Stimulated activated CD4-positive, alpha-beta T cell treated with anti-CD3 and anti-CD28 coated beads, Interleukin-12 subunit alpha, Interleukin-12 subunit beta, amount 100 ng/mL, for 48 hours (primary cell): ENCODE data around the gene NR3C2.

Source experiments
- DNase-seq, 3 donors: peaks; one replicate each; pipeline ENCODE4 v3.0.0-alpha.2; 2020; ENCODE audit warnings: low read depth in 2 of 3, low spot score in 1 of 3

NR3C2 gene

DNA sequence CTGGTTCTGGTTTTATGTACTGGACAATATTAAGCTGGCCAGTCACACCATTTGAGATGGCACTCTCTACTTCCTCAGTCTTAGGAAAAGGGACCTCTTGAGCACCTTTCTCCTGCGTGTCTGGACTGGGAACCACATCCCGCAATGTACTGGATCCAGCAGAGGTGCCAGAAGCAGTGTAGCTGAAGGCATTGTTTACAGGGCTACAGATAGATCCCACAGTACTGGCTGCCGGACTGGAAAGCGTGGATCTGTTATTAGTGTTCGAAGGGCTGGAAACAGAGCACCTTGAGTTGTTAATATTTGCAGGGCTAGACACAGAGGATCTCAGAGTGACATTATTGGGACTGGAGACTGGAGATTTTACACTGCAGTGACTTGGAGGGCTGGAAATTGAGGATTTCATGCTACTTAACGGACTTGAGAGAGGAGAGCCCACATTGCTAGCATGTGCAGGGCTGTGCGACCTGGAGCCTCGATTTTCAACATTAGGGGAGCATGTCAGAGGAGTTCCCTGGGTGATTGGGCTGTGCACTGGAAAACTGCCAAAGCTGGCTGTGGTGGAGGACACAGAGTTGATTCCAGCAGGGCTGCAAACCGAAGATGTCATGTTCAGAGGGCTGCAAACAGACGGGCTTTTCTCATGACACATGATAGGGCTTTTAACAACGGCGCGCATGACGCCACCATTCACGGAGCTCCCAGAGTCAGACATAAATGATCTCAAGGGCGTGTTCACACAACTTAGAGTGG, 6.4 kb downstream of the NR3C2 start:
- no peak for DNase-seq

DNA sequence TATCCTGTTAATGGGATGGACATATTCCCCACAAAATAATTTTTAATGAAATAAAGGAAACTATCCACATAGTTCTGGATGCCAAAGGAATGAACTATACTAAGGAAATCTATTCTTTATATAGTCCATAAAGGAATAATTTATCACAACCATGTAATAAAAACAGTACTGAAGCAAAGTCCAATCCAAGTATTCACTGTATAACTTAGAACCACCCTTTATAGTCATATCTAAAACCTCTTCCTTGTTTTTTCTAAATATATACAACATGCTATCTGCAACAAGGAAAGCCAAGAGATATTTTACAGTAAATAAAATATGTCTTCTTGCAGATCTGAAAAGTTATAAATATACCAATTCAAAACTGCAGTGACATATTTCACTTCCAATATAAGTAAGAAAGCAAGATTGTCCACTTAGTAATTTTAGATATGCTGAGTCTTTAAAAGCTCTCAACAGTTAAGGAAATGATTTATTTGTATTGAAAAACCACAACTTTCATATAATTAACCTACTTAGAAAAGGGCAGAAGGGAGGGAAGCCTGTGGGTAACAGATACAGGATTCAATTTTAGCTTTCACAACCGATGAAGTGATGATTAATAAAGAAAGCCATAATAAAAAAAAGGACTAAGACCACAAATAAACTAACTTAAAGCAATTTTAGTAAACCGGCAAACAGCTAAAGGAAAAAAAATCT, 8.0 kb downstream of the NR3C2 start:
- DNase-seq: no peak

DNA sequence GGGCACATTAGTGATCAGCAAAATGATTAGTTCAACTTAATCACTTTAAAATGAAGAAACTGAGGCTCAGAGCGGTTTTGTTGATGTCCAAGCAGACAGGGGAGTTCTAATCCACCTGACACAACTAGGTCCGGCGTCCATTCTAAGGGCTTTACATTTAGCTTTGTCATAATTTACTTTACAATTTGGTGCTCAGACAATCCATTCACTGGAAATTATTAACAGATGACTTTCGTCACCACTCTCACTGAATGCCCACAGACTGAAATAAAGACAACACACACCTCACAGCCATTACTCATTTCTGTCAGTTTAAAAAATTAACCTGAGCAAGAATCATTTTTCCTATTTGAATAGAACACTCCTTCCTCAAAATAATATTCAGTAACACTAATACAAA, 10.8 kb downstream of the NR3C2 start:
- DNase-seq: no peak

DNA sequence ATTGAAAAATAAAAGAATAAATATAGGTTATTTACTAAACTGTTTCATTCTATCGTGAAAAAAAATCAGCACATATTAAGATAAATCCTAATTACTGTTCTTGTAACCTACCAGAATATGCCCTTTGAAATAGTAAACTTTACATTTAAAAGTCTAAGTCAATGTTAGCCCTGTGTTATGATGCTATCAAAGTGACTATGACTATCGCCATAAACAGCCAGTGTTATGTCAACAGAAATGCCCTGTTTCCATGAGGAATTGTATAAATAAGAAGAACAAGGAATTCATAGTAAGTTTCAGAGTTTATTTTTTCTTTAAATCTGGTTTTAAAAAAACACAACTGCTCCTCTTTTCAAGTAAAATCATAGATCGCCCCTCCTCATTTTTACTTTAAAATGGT, 11.4 kb downstream of the NR3C2 start:
- no peak for DNase-seq

DNA sequence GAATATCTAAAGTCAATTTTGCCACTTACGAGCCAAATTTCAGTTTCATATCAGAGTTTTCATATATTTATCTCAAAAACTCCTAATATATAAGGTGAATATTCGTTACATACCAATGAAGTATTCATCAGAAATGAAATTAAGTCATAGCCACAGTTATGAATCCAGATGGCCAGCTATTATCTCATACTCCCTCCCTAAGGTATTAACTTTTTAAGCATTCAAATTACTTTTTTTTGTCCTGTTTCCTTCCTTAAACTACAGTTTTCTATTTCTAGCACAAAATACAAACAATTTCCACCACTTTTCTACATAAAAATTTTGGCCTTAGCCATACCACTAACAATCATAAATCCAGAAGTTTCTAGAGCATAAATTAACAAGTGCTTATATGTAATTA, 13.0 kb downstream of the NR3C2 start:
- DNase-seq: no peak

DNA sequence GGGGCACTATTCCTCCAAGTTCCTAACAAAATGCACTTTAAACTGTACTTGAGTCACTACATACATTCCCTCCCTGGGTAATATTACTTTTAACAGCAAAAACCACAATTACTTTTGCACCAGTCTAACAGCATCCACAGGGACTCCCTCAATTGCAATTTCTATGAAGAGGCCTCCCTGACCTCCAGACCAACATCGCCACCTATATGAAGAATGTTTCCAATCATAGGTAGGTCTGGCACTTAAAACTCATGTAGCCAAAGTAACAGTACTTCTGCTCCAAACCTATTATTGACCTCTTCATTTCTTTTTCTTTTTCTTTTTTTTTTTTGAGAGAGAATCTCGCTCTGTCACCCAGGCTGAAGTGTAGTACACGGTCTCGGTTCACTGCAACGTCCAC, 15.6 kb downstream of the NR3C2 start:
- no peak for DNase-seq

DNA sequence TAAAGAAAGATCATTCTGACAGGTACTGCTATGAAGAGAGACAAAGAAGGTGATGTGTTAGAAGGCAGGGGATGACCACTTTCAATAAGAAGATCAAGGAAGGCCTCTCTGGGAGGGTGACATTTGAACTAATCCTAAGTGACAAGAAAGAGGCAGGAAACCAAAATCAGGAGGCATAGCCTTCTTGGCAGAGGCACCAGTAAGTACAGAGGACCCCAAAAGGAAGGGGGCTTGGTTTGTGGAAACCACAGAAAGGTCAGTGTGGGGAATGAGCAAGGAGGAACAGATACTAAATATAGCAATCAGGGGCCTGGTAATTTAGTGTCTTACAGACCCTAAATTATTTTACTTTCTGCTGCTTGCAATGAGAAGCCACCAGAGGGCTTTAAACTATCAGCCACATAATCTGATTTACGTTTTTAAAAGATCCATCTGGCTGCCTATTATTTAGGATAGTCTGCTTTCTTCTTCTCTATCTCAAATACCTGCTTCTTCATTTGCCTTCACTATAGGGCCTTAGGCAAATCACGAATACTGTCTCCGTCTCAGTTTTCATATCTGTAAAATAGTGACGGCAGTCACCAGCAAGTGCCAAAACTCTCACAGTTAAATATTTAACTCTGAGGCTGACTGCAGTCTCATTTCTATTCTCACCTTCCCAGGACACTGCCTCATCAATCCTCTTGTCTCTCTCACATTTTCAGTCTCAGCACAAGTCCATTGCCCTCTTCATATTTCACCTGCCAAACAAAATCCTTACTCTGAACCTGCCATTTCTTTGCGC, 16.7 kb downstream of the NR3C2 start:
- DNase-seq: no peak

DNA sequence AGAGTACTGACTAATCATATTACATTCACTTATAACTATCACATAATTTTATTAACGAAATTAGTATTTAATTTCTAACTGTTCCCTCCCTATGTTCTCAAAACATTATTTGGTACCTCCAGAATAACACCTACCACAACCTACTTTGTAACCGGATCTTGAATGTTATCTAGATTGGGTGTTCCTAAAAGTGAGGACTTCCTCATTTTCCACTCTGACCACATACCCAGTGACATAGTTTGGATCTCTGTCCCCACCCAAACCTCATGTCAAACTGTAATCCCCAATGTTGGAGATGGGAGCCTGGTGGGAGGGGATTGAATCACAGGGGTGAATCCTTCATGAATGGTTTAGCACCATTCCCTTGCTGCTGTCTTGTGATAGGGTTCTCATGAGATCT, 21.8 kb downstream of the NR3C2 start:
- DNase-seq: no peak

DNA sequence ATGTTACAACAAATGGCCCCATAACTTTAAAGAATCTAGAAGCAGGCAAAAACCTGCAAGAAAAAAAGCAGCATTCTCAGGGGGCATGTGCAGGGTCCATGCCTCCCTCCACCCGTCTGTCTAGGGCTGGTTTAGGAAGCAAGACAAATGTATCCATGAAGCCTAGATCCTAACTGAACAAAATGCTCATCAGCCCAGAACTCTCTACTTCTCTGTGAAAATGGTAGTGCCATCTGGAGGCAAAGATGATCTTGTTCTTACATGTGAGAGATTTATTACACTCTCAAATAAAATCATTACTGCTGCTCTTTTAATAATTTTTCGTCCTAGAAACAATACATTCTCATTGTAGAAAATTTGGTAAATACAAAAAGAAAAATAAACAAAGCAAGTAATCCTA, 26.7 kb downstream of the NR3C2 start:
- DNase-seq: no peak

DNA sequence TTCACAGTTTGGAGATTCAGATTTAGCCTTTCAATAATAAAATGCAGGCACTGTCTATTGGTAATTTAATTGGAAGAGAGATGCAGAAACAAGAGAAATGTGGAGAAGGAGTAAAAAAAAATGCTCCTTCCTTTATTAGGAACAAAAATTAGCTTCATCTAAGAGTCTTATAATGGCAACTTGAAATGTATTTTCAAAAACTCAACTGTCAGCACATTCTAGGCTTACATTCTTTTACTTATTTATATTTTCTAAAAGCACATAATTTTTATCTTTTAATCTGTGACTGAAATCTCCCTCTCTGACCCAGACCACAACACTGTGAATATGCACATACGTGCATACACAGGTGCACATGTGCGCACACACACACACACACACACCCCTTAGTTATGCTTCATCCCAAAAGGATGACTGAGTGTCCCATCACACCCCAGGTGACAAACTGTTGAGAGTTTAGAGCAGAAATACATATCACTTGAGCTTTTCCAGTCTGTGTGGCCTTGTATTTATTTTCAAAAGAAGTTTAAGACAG, 29.7 kb downstream of the NR3C2 start:
- DNase-seq: no peak

DNA sequence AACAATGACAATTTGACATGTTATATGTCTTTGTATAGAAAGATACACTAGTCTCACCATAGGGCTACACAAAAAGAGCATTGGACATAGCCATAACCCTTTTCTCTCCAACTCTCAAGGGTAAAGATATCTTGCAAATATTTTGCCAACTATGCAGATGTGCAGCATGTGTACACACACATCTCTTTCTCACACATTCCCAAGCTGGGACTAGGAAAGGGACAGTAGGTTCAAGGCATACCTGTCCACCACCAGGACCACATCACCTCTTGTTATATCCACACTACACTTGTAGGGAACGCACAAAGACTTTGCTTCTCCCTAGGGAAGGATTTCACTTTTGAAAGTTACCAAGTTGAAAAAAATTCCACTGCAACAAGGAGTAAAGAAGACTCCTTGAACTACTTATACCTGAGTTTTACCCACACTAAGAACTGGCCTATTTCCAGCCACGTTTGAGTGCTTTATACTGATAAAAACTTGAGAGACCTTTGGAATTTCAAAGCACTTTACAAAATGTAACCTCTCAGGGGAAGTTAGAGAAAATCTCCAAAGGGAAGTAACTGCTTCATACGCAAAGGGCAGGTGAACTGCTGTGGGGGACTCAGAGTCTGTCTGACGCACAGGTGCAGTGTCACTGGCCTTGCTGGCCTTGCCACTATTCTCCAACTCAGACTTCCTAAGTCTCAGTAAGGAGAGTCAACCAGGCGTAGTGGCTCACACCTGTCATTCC, 36.9 kb downstream of the NR3C2 start:
- DNase-seq: no peak

DNA sequence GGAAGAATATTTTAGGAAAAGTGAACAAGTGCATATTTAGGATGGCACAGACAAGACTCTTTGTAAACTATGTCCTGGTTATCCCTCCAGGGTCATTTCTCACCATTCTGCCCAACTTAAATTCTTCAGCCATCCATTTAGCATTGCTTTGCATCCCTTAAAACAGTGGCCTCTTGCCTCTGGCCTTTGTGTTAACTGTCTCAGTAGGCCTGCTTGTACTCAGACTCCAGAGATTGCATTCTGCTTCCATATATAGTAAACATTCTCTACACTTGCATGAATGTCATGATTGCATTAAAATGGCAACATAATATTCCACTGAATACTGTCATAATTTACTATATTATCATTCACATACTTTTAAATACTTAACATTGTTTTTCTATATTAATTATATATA, 43.2 kb downstream of the NR3C2 start:
- no peak for DNase-seq

DNA sequence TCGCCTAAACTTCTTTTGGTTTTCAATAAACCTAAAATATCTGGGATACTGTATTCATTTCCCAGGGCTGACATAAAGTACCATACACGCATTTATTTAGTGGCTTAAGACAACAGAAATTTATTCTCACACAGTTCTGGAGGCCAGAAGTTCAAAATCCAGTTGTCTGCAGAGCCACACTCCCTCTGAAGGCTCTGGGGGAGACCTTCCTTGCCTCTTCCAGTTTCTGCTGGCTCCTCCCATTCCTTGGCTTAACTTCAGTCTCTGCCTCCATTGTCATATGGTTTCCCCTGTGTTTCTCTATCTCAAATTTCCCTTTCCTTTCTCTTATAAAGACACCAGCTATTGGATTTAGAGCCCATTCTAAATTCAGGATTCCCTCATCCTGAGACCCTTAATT, 44.4 kb downstream of the NR3C2 start:
- no peak for DNase-seq

DNA sequence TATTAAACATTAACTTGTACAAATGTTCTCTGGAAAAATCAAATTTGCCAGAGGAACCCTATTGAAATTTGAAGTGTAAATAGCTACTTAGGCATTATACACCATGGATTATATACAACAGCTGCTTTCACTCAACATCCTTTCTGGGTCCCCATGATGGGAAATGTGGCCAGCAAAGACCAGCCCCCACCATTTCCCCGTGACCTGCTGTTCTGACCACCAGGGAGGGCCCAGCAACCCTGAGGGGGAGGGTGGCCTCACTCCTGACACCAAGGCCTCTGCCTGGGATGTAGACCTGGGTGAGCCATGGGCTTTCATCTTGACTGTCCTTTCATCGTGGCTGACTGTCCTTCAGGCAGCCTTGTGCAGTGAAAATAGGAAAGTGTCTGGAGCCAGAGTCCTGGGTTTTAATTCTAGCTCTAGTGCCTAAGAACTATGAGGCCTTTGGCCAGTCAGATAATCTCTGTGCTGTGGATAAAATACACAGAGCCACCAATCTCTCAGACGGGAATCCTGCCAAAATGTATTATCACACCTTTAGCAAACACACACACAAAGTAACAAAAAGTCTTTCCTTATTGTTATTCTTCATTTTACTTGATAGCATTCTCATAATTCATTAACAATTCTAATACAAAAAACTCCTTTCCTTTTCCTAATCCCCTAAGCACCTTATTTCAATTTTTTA, 45.1 kb downstream of the NR3C2 start:
- no peak for DNase-seq

DNA sequence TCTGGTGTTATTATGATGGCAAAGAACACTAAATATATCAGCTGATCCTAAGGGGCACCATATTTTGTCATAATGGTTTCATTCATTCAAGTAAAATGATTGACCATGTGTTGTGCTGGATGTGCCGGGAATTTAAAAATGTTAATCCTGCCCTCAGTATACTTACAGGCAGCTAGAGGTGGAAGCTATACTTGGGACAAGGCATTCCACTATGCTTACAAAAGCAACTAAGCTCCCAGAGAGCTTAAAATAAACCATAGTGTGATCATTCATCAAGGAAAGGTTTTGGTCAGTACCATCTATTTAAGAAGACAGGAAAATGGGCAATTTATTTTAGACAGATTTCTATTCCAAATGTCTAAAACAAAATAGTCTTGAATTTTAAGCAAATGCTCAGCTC, 46.4 kb downstream of the NR3C2 start:
- DNase-seq: no peak

DNA sequence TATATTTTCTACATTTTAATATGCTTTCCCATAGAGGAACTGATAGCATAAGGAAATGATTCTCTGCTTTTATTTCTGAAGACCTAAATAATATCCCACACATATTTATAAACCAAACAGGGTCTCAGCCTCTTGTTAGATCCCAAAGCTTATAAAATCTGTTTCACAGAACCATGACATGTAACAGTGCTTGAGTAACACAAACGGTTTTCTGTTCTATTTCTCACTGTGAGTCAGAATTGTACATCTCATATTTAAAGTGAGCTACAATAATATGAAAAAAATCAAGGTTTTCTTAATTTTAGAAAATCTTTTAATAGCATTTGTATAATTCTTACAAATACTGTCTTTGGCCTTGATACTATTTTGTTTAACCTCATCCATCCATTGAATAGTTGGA, 51.2 kb downstream of the NR3C2 start:
- no peak for DNase-seq

DNA sequence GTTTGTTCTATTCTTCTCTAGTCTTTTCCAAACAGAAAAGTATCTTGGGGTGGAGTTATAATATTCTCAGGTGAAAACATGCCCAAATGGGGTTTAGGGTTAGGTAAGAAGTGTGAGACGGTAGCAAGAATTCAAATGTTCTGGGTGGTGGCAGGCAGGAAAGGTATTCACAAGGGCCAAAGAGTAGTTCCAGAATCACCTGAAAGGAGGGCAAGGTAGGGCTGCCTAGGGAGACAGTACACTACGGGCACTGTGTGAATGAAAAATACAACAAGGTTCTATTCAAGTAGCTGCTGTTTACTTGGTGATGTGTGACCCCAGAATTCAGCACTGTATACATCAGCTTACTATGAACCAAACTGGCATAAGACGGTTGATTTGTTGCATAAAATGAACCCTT, 51.9 kb downstream of the NR3C2 start:
- no peak for DNase-seq

DNA sequence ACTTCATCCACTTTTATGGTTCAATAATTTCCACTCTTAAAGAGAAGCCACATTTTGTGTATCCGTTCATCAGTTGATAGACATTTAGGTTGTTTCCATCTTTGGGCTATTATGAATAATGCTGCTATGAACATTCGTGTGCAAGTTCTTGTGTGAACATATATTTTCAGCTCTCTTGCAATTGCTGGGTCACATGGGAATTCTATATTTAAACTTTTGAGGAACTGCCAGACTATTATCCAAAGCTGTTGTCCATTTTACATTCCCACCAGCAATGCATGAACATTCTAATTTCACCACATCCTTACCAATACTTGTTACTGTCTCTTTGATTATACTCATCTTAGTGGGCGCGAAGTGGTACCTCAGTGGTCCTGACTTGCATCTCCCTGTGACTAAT, 61.9 kb downstream of the NR3C2 start:
- no peak for DNase-seq

DNA sequence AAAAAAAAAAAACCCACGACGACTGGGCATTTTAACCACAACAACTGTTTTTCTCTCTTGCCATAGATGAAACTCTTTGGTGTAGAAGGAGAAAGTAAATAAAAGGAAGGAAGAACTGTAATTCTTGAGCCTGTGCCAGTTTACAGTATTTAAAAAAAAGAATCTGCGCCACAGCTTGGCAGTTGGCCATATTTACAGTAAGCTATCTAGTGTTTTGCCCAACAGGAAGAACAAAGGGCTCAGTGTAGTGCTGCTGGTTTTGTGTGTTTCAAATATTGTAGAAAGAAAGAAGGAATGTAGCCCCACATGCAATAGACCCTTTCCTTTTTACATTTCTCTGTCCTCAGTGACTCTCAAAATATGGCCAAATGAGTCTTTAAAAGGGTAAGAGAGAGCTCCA, 66.1 kb downstream of the NR3C2 start:
- no peak for DNase-seq

DNA sequence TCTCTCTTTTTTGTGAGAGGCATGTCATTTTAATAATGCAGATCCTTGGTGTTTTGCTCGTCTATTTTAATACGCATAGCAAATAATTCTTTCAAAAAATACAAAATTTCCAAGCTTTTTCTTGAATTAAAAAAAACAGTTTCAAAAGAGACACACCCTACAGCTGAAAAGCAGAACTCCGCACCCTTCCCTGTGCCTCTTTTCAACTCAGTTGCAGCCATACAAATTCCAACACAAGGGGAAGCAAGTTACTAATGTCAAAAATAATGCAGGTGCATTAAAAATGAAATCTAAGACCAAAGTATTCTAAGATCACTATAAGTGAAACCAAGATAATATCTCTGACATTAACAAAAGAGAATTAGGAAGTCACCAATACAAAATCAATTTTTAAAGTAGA, 66.6 kb downstream of the NR3C2 start:
- DNase-seq: no peak

DNA sequence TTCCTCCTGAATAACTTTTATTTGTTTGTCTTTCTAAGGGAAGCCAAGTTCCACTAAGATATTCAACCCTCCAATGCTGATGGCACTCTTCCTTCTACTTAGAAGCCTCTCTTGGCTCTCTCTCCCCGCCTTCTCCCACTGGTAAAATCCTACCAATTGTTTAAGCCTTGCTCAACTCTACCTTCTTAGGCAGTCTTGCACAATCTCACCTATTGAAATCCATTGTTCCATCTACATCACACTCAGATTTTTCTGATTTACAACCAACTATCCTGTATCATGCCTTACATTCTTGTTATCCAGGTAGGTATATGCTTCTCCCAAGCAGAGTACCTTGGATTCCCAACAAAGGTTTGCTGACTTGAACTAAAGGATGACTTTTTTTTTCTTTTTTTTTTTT, 69.1 kb downstream of the NR3C2 start:
- no peak for DNase-seq
